Nephron progenitor cell (in vitro differentiated cells): ENCODE data around the gene HOXC11.

ENCODE experiments used
- DNase-seq: peaks from one replicate; pipeline ENCODE4 v3.0.0; 2021
- H3K27ac Mint-ChIP-seq: 2 replicates; pipeline ENCODE4 v1.8.0; 2021; ENCODE audit warnings: mild to moderate bottlenecking, moderate library complexity, mixed read lengths
- H3K27me3 Mint-ChIP-seq: 2 replicates; pipeline ENCODE4 v1.8.0; 2021; ENCODE audit warnings: mild to moderate bottlenecking, low read depth, mixed read lengths; ENCODE audit not compliant: poor library complexity
- H3K36me3 Mint-ChIP-seq: 2 replicates; pipeline ENCODE4 v1.8.0; 2021; ENCODE audit warnings: low read depth, mixed read lengths
- H3K4me1 Mint-ChIP-seq: 2 replicates; pipeline ENCODE4 v1.8.0; 2021; ENCODE audit warnings: mixed read lengths
- H3K4me3 Mint-ChIP-seq: 2 replicates; pipeline ENCODE4 v1.8.0; 2021; ENCODE audit warnings: mild to moderate bottlenecking, moderate library complexity, mixed read lengths
- H3K9me3 Mint-ChIP-seq: 2 replicates; pipeline ENCODE4 v1.8.0; 2021; ENCODE audit warnings: mild to moderate bottlenecking, moderate library complexity, mixed read lengths
- TF ChIP-seq, protein P1 (sequence below): fragments of 200-600 bp; sonication (generic); IDR thresholded peaks from 2 replicates; pipeline ENCODE4 v1.5.0; 2021; ENCODE audit warnings: antibody characterized with exemption

Gene HOXC11

DNA sequence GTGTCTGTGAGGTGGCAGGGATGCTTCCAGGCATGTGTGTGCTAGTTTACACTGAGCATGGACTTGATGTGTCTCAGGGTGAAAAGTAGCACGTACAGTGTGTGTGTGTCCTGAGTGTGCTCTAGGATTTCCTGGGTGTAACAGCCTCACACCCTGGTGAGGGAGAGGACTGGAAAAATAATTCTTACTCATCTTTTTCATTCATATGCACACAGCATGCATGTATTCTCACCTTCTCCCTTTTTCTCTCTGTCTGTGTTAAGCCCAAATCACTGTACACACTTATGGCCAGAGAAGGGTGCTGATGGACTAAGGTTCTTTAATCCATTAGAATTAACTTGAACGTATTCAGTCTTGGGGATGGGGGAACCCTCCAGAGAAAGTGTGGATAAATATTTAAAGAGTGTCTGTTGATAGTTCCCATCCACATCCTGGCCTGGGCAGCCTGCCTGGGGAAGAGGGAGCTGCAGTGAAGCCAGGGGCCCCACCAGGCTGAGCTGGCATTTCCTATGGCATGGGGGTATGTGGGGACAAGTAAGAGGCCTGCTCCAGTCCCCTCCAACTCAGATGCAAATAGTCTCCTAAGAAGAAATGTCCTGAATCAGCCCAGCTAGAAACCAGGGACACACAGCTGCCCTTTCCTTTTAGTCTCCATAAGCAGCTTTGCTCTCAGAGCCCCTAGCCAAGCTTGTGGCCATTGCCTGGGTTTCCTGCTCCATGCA is 34.8 kb downstream of the HOXC11 start:
- H3K4me1 Mint-ChIP-seq = peaks cover 80% of the 10 kb centered on the region
- H3K4me3 Mint-ChIP-seq = peak overlapping the region; percentile 98
- H3K27me3 Mint-ChIP-seq = no peaks in the 10 kb centered on the region
- H3K36me3 Mint-ChIP-seq = peaks cover 37% of the 10 kb centered on the region
- DNase-seq = no peak
- H3K9me3 Mint-ChIP-seq = no peaks in the 10 kb centered on the region
- TF ChIP-seq, protein P1, sequence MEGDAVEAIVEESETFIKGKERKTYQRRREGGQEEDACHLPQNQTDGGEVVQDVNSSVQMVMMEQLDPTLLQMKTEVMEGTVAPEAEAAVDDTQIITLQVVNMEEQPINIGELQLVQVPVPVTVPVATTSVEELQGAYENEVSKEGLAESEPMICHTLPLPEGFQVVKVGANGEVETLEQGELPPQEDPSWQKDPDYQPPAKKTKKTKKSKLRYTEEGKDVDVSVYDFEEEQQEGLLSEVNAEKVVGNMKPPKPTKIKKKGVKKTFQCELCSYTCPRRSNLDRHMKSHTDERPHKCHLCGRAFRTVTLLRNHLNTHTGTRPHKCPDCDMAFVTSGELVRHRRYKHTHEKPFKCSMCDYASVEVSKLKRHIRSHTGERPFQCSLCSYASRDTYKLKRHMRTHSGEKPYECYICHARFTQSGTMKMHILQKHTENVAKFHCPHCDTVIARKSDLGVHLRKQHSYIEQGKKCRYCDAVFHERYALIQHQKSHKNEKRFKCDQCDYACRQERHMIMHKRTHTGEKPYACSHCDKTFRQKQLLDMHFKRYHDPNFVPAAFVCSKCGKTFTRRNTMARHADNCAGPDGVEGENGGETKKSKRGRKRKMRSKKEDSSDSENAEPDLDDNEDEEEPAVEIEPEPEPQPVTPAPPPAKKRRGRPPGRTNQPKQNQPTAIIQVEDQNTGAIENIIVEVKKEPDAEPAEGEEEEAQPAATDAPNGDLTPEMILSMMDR = no peak
- H3K27ac Mint-ChIP-seq = peak overlapping the region; percentile 97

DNA sequence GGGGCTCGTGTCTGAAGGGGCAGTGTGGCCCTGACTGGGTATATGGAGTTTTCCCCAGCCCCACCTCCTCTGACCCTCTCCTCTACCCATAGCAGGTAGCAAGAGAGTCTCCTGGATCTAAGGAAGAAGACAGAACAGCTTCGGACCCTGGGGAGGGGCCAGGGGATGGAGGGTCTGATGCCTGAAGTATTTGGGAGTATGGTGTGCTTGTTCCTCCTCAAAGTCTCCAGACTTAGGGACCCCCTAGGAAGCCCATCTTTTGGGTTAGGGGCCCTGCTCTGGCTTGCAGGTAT is 35.3 kb downstream of the HOXC11 start:
- TF ChIP-seq, protein P1 = no peak
- H3K27me3 Mint-ChIP-seq = peaks cover under 1% of the 10 kb centered on the region
- peak overlapping the region; percentile 97 for H3K27ac Mint-ChIP-seq
- H3K4me3 Mint-ChIP-seq = peak overlapping the region; percentile 98
- no peaks in the 10 kb centered on the region for H3K9me3 Mint-ChIP-seq
- DNase-seq = no peak
- H3K4me1 Mint-ChIP-seq = peaks cover 80% of the 10 kb centered on the region
- H3K36me3 Mint-ChIP-seq = peaks cover 37% of the 10 kb centered on the region

DNA sequence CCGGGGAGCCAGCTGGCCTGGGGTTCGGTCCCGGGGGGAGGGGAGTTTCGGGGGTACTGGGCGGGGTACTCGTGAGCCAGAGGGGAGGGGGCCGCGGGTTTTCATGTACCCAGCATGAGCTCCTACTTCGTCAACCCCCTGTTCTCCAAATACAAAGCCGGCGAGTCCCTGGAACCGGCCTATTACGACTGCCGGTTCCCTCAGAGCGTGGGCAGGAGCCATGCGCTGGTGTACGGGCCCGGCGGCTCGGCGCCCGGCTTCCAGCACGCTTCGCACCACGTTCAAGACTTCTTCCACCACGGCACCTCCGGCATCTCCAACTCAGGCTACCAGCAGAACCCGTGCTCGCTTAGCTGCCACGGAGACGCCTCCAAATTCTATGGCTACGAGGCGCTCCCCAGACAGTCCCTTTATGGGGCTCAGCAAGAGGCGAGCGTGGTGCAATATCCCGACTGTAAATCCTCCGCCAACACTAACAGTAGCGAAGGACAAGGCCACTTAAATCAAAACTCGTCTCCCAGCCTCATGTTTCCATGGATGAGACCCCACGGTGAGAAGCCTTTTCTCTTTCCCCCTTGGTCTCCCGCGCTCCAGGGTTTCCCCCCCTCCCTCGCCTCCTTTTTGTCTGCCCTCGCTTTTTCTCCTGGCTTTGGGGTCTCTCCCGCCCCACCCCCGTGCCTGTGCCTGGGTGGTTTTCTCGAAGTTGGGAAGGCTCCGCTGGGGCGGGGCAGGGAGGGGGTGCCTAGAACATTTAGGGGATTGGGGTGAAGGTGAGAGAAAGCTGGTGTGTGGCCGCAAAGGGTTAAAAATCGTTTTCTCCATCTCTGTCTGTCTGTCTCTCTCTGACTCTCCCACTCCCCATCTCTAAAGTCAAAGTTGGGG is 36.5 kb downstream of the HOXC11 start:
- DNase-seq = peak; percentile 32
- no peaks in the 10 kb centered on the region for H3K9me3 Mint-ChIP-seq
- peaks cover 28% of the 10 kb centered on the region for H3K36me3 Mint-ChIP-seq
- peaks cover 4% of the 10 kb centered on the region for H3K27me3 Mint-ChIP-seq
- TF ChIP-seq, protein P1 = no peak
- H3K4me1 Mint-ChIP-seq = peaks cover 80% of the 10 kb centered on the region
- H3K27ac Mint-ChIP-seq = peak overlapping the region; percentile 98
- H3K4me3 Mint-ChIP-seq = peak overlapping the region; percentile 91

DNA sequence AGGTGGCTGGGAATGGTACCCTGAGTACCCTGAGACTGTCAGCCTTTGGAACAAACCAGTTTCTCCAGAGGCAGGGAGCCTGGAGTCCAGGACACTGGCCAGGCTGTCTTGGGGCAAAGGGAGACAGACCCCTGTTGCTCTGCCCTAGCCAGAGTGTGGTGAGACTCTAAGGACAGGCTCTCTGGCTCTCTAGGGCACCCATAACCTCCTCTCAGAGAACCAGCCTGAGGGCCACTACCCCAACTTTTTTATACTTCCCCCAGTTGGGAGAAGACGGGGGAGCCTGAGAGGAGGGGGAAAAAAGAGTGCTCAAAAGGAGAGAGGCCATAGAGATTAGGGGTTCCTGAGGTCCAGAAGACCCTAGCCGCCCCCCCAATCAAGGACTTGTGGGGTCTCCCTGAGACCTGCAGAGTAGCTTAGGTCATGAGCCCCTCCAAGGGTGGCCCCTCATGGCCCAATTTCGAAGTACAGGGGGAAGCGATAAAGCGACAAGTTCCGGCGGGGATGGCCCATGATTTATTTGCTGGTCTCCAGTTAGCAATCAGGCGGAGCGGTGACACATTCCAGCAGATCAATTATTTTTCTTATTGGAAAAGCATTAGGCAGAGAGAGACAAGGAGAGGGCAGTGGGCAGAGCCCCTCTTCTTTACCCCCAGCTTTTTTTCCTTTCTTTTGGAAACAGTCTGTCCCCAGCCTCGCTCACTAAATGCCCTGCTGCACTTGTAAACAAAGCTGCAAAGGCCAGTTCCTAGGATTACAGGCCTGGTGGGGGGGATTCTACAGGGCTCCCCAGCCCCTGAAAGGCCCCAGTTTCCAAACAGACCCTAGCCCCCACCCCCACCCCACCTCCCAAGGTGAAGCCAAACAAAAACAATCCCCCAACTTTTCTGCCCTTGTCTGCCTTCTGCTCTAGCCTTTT is 37.4 kb downstream of the HOXC11 start:
- Mint-ChIP-seq H3K27ac (peak overlapping the region; percentile 98), H3K36me3 (peaks cover 28% of the 10 kb centered on the region), H3K4me1 (peaks cover 80% of the 10 kb centered on the region), H3K27me3 (peaks cover 6% of the 10 kb centered on the region), H3K4me3 (peak overlapping the region; percentile 91), H3K9me3 (no peaks in the 10 kb centered on the region)
- TF ChIP-seq, protein P1 = no peak
- DNase-seq = peak; percentile 68

DNA sequence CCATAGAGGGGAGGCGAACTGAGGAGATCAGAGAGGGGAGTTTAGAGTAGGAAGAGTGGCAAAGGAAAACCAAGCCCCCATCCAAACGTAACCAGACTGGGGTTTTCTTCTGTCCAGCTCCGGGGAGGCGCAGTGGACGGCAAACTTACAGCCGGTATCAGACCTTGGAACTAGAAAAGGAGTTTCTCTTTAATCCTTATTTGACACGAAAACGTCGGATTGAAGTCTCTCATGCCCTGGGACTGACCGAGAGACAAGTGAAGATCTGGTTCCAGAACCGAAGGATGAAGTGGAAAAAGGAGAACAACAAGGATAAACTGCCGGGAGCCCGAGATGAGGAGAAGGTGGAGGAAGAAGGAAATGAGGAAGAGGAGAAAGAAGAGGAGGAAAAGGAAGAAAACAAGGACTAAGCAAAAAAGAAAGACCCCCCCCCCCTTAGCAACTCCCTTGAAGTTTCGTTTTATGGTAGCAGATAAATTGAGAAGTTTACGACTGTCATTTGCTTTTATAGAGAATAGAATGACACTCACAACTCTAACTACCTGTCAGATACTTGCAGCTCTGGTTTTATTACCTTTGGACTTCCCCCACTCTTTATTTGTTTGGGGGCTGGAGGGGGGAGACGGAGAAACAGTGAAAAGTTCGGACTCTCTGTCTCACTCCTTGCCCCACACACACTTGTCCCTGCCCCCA is 38.2 kb downstream of the HOXC11 start:
- TF ChIP-seq, protein P1 = no peak
- Mint-ChIP-seq H3K27me3 (peaks cover 6% of the 10 kb centered on the region), H3K4me1 (peaks cover 79% of the 10 kb centered on the region), H3K36me3 (peaks cover 25% of the 10 kb centered on the region), H3K4me3 (peak overlapping the region; percentile 91), H3K9me3 (no peaks in the 10 kb centered on the region), H3K27ac (peak overlapping the region; percentile 98)
- peak; percentile 50 for DNase-seq
